Smooth muscle cell (in vitro differentiated cells): ENCODE data around the gene ERVK3-1. TPM values are rescaled to one million over a fixed set of nuclear protein-coding genes. Genes with fewer than 3 reads are reported as not detected.

Experiments
- DNase-seq: peaks from one replicate; lab custom pipeline; 2025; ENCODE audit not compliant: unreplicated experiment; lab: John Stamatoyannopoulos, UW
- H2AFZ ChIP-seq: fragments of 200-600 bp; sonication (generic); 2 replicates; pipeline ENCODE4 v1.6.0; 2016; ENCODE audit warnings: antibody characterized with exemption, low read depth, mild to moderate bottlenecking
- H3F3A ChIP-seq: fragments of 200-600 bp; sonication (generic); 2 replicates; pipeline ENCODE4 v1.6.0; 2017; ENCODE audit warnings: antibody characterized with exemption, low read depth
- H3K27ac ChIP-seq: fragments of 200-600 bp; sonication (generic); 2 replicates; pipeline ENCODE4 v1.5.1; 2016; ENCODE audit warnings: low read depth, mild to moderate bottlenecking
- H3K27me3 ChIP-seq: fragments of 200-600 bp; sonication (generic); 2 replicates; pipeline ENCODE4 v1.6.1; 2016; ENCODE audit warnings: low read depth, mild to moderate bottlenecking
- H3K36me3 ChIP-seq: fragments of 200-600 bp; sonication (generic); 2 replicates; pipeline ENCODE4 v1.5.1; 2016; ENCODE audit warnings: low read depth
- H3K4me1 ChIP-seq: fragments of 200-600 bp; sonication (generic); 2 replicates; pipeline ENCODE4 v1.5.1; 2016; ENCODE audit warnings: low read depth
- H3K4me2 ChIP-seq: fragments of 200-600 bp; sonication (generic); 2 replicates; pipeline ENCODE4 v1.6.0; 2016; ENCODE audit warnings: mild to moderate bottlenecking
- H3K4me3 ChIP-seq: fragments of 200-600 bp; sonication (generic); 2 replicates; pipeline ENCODE4 v1.5.1; 2016; ENCODE audit warnings: mild to moderate bottlenecking
- H3K79me2 ChIP-seq: fragments of 200-600 bp; sonication (generic); 2 replicates; pipeline ENCODE4 v1.6.0; 2016; ENCODE audit warnings: low read depth, mild to moderate bottlenecking
- H3K9ac ChIP-seq: fragments of 200-600 bp; sonication (generic); 2 replicates; pipeline ENCODE4 v1.6.0; 2016; ENCODE audit warnings: low read depth
- H3K9me3 ChIP-seq: fragments of 200-600 bp; sonication (generic); replicated peaks from 2 replicates; pipeline ENCODE4 v1.5.1; 2016; ENCODE audit warnings: low read depth
- H4K20me1 ChIP-seq: fragments of 200-600 bp; sonication (generic); 2 replicates; pipeline ENCODE4 v1.6.0; 2016; ENCODE audit warnings: low read depth
- CTCF ChIP-seq: fragments of 200-600 bp; sonication (generic); IDR thresholded peaks from 2 replicates; pipeline ENCODE4 v1.5.1; 2017; ENCODE audit warnings: borderline replicate concordance, mild to moderate bottlenecking, antibody characterized with exemption; ENCODE audit not compliant: insufficient read depth, poor library complexity, severe bottlenecking
- WGBS: methylation state at CpG from one replicate; pipeline ENCODE4 v1.1.7; 2016; ENCODE audit warnings: low lambda C conversion rate; 5-methylcytosine and 5-hydroxymethylcytosine counted together
- polyA plus RNA-seq: library from polyadenylated mRNA; unstranded; fragments of >200 nt; fragmentation: Nextera tagmentation; extraction: Ambion mirVana; gene quantifications from 2 replicates; pipeline ENCODE4 v1.2.1, GENCODE V29; 2016
- total RNA-seq: library from RNA; depleted of rRNA; stranded (reverse); fragments of >200 nt; gene quantifications from 2 replicates; pipeline ENCODE4 v1.2.3, GENCODE V29; 2014

ERVK3-1 gene
- total and polyA plus RNA-seq, 2 experiments from 2014 or later = 46.5 to 93.9 TPM

GRCh38 chr19:58351558-58351878, 46.3 kb downstream of the ERVK3-1 start:
- no peaks in the 10 kb centered on the region for H3K27me3 ChIP-seq
- H2AFZ ChIP-seq = no peak overlapping the region
- peaks cover 31% of the 10 kb centered on the region for H3K79me2 ChIP-seq
- peaks cover 8% of the 10 kb centered on the region for H3K4me1 ChIP-seq
- TF ChIP-seq CTCF = no peak
- no peak for DNase-seq
- 100% methylated on average over 9 of the region's 9 CpGs for WGBS
- H3K9ac ChIP-seq = no peak overlapping the region
- H3K4me3 ChIP-seq = no peak overlapping the region
- H4K20me1 ChIP-seq = no peaks in the 10 kb centered on the region
- H3K36me3 ChIP-seq = no peaks in the 10 kb centered on the region
- no peaks in the 10 kb centered on the region for H3K9me3 ChIP-seq
- H3K4me2 ChIP-seq = no peak overlapping the region
- H3K27ac ChIP-seq = no peak overlapping the region
- no peaks in the 10 kb centered on the region for H3F3A ChIP-seq

GRCh38 chr19:58351990-58352755, 47.0 kb downstream of the ERVK3-1 start:
- H3F3A ChIP-seq = no peaks in the 10 kb centered on the region
- H3K27ac ChIP-seq = no peak overlapping the region
- no peaks in the 10 kb centered on the region for H4K20me1 ChIP-seq
- no peak for DNase-seq
- no peak overlapping the region for H2AFZ ChIP-seq
- no peak overlapping the region for H3K4me3 ChIP-seq
- no peaks in the 10 kb centered on the region for H3K36me3 ChIP-seq
- no peak overlapping the region for H3K4me2 ChIP-seq
- peaks cover 24% of the 10 kb centered on the region for H3K79me2 ChIP-seq
- no peak for TF ChIP-seq CTCF
- no peak overlapping the region for H3K9ac ChIP-seq
- no peaks in the 10 kb centered on the region for H3K9me3 ChIP-seq
- no peaks in the 10 kb centered on the region for H3K27me3 ChIP-seq
- H3K4me1 ChIP-seq = peaks cover 8% of the 10 kb centered on the region
- WGBS = 93% methylated on average over 23 of the region's 23 CpGs

- WGBS = 95% methylated on average over 25 of the region's 26 CpGs
- Histone ChIP-seq H3K4me1 (peaks cover 8% of the 10 kb centered on the region), H3K27ac (no peak within 1 kb of the TSS), H3K4me3 (no peak within 1 kb of the TSS), H3K36me3 (no peaks in the 10 kb centered on the region), H3K4me2 (no peak within 1 kb of the TSS), H2AFZ (no peak within 1 kb of the TSS), H4K20me1 (no peaks in the 10 kb centered on the region), H3K9ac (no peak within 1 kb of the TSS), H3K27me3 (no peaks in the 10 kb centered on the region), H3K79me2 (peaks cover 18% of the 10 kb centered on the region), H3K9me3 (no peaks in the 10 kb centered on the region), H3F3A (no peaks in the 10 kb centered on the region)
- TF ChIP-seq CTCF = no peak
- DNase-seq = no peak
Observed at GRCh38 chr19:58352760-58353671, 47.8 kb downstream of the ERVK3-1 start, which contains the start of gene A1BG. Gene A1BG, minus strand, starts transcription at chr19:58353492. Its CDS starts 55 bp downstream, at chr19:58353437.
